Fibroblast of the aortic adventitia (primary cell): ENCODE measurements around the gene TEF. TPM values are rescaled to one million over a fixed set of nuclear protein-coding genes. Genes with fewer than 3 reads are reported as not detected.
"Not testable (repeated sequence)": the region's sequence is repeated elsewhere in the genome, so short reads cannot be mapped to it uniquely, and the experiment has no call there.

Experiments used
- DNase-seq: peaks from one replicate; pipeline ENCODE4 v3.0.0-alpha.2; 2010; ENCODE audit warnings: low read depth
- H3K4me3 ChIP-seq: 2 replicates; pipeline ENCODE4 v1.5.1; 2011; ENCODE audit warnings: low read depth, mild to moderate bottlenecking, control low read depth, low read length, moderate library complexity
- total RNA-seq: library from RNA; depleted of rRNA; stranded (reverse); fragments of >200 nt; gene quantifications from 2 replicates; pipeline ENCODE4 v1.2.3, GENCODE V29; 2012; ENCODE audit warnings: low replicate concordance
- TF ChIP-seq, protein P1 (sequence below): IDR thresholded peaks from 2 replicates; pipeline ENCODE4 v1.5.1; 2011; ENCODE audit warnings: mild to moderate bottlenecking, low read length, control low read depth, inconsistent platforms; ENCODE audit not compliant: insufficient read depth

The TEF gene
- total RNA-seq, 1 donor: 17.4 TPM

DNA sequence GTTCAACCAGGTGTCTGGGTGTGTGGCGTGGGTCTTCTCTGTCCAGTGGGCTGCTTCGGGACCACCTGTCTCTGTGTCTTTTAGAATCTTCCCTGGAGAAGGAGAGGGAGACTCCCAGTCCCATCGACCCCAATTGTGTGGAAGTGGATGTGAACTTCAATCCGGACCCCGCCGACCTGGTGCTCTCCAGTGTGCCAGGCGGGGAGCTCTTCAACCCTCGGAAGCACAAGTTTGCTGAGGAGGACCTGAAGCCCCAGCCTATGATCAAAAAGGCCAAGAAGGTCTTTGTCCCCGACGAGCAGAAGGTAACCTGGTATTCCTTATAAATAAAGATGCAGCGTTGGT is 12.2 kb downstream of the TEF start:
- DNase-seq: no peak
- TF ChIP-seq, protein P1, sequence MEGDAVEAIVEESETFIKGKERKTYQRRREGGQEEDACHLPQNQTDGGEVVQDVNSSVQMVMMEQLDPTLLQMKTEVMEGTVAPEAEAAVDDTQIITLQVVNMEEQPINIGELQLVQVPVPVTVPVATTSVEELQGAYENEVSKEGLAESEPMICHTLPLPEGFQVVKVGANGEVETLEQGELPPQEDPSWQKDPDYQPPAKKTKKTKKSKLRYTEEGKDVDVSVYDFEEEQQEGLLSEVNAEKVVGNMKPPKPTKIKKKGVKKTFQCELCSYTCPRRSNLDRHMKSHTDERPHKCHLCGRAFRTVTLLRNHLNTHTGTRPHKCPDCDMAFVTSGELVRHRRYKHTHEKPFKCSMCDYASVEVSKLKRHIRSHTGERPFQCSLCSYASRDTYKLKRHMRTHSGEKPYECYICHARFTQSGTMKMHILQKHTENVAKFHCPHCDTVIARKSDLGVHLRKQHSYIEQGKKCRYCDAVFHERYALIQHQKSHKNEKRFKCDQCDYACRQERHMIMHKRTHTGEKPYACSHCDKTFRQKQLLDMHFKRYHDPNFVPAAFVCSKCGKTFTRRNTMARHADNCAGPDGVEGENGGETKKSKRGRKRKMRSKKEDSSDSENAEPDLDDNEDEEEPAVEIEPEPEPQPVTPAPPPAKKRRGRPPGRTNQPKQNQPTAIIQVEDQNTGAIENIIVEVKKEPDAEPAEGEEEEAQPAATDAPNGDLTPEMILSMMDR: no peak
- no peak overlapping the region for H3K4me3 ChIP-seq

- TF ChIP-seq, protein P1: no peak
- no peak for DNase-seq
- H3K4me3 ChIP-seq: no peak overlapping the region
Observed at GRCh38 chr22:41395531-41396240, 13.9 kb downstream of the TEF start.

GRCh38 chr22:41397143-41397811 is 15.5 kb downstream of the TEF start:
- no peak overlapping the region for H3K4me3 ChIP-seq
- no peak for DNase-seq
- TF ChIP-seq, protein P1: no peak

DNA sequence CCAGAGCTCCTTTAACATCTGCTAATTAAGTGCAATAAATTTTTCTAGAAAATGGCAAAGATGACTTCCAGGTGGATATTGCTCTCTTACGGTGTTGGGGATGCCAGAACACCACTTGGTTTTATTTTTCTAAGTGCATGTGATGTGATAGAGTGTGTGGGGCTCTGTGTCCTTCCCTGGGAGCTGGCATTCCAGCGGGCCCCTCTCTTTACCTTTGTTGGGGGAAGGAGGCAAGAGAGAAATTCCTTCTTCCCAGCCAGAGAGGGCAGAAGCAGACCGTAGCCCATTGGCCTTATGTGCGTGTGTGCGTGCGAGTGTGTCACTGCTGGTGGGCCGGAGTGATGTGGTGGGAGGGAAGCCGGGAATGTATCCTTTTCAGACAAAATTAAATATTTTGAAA is 17.2 kb downstream of the TEF start:
- H3K4me3 ChIP-seq: no peak overlapping the region
- TF ChIP-seq, protein P1: no peak
- no peak for DNase-seq

DNA sequence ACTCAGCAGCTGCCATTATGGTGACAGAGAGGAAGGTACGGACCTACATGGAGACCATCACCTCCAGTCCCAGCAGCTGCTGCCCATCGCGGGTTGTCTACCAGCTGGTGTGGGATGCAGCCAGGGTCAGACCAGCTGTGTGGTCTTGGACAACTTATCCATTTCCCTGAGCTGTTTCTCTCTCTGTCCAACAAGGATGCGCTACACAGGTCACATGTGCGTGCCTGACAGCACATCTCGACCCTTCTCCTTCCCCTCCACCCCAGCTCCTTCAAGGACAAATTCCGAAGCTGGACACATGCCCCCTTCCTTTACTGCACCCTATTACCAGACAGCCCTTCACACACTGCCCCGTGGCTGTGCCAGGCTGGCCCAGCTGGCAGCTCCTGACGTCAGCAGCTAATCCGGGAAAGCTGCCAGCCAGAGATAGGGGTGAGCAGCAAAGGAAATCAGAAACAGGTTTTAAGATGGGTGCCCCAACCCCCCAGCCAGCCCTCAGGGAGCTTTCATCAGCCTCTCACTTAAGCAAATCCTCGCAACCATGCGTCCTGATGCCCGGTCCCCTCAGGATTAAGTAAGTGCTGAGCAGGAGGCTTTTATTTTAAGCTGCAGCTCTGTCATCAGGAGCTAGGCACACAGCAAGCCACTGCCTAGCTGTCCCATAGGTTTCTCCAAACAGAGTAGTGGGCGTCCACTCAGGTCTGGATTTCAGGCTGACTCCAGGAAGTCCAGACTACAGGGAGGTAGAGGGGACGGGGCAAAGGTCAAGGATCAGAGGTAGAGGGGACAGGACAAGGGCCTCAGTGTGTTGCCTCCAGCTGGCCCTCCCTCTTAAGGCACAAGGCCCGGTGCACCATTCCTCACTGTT is 20.3 kb downstream of the TEF start:
- no peak overlapping the region for H3K4me3 ChIP-seq
- DNase-seq: peak; percentile 81
- TF ChIP-seq, protein P1: no peak

GRCh38 chr22:41402851-41403250 is 21.1 kb downstream of the TEF start:
- not testable (repeated sequence) for DNase-seq, H3K4me3 ChIP-seq

- H3K4me3 ChIP-seq: no peak overlapping the region
- DNase-seq: peak; percentile 84
- TF ChIP-seq, protein P1: peak; percentile 95
Observed at GRCh38 chr22:41403532-41404318, 22.0 kb downstream of the TEF start.
